ENCODE results near the gene BRIP1.

- TF ChIP-seq CEBPB (IDR thresholded peaks at IDR 0.05; ENCODE audit: borderline replicate concordance in 1 of 2, low read depth in 2 of 2, low read length in 2 of 2) (no peak), POLR2A (IDR thresholded peaks at IDR 0.05; ENCODE audit: low read depth, low read length) (no peak), NFYB (IDR thresholded peaks at IDR 0.05; ENCODE audit: insufficient read depth, low read depth, low read length) (no peak), CTCF (IDR thresholded peaks at IDR 0.05 in 2 of 3, conservative IDR thresholded peaks at IDR 0.05 in 1 of 3; ENCODE audit: control insufficient read depth in 2 of 3, extremely low read depth in 1 of 3, insufficient read depth in 1 of 3, low read depth in 3 of 3, low read length in 3 of 3) (no peak), WRNIP1 (IDR thresholded peaks at IDR 0.05; ENCODE audit: borderline replicate concordance, low read depth, low read length) (no peak), CBX5 (IDR thresholded peaks at IDR 0.05; ENCODE audit: low read depth) (no peak), POLR2AphosphoS5 (IDR thresholded peaks at IDR 0.05; ENCODE audit: low read length) (no peak), TAF1 (IDR thresholded peaks at IDR 0.05; ENCODE audit: borderline replicate concordance, low read depth, low read length) (no peak), FOXM1 (IDR thresholded peaks at IDR 0.05; ENCODE audit: low read depth, low read length) (no peak), ZNF384 (IDR thresholded peaks at IDR 0.05; ENCODE audit: borderline replicate concordance, low read depth, low read length) (no peak), ZSCAN29 (IDR thresholded peaks at IDR 0.05) (no peak), RAD21 (IDR thresholded peaks at IDR 0.05; ENCODE audit: insufficient read depth, low read depth, low read length) (no peak)
Measured at GRCh38 chr17:61701334-61701733, 162.0 kb downstream of the BRIP1 start.
